H9 (cell line): ENCODE measurements around the gene NKX1-2. TPM values are rescaled to one million over a fixed set of nuclear protein-coding genes. Genes with fewer than 3 reads are reported as not detected.

ENCODE experiments used
- DNase-seq: peaks from one replicate; pipeline ENCODE4 v3.0.0-alpha.2; 2017
- H2AFZ ChIP-seq: one replicate; pipeline ENCODE4 v1.6.1; 2013; ENCODE audit warnings: mild to moderate bottlenecking, low read length, control low read depth, moderate library complexity
- H2AK5ac ChIP-seq: 2 replicates; pipeline ENCODE4 v1.6.1; 2013; ENCODE audit warnings: low read length, control low read depth, mixed read lengths; ENCODE audit not compliant: insufficient read length
- H2BK120ac ChIP-seq: one replicate; pipeline ENCODE4 v1.6.1; 2013; ENCODE audit warnings: low read depth, mild to moderate bottlenecking, low read length, control low read depth, inconsistent platforms; ENCODE audit not compliant: poor library complexity, severe bottlenecking
- H2BK12ac ChIP-seq: 2 replicates; pipeline ENCODE4 v1.6.1; 2013; ENCODE audit warnings: low read length, control low read depth, mixed read lengths, low read depth; ENCODE audit not compliant: insufficient read length
- H2BK15ac ChIP-seq: 2 replicates; pipeline ENCODE4 v1.6.1; 2013; ENCODE audit warnings: low read depth, low read length, control low read depth
- H2BK20ac ChIP-seq: one replicate; pipeline ENCODE4 v1.6.1; 2013; ENCODE audit warnings: low read depth, mild to moderate bottlenecking, low read length, control low read depth, inconsistent platforms; ENCODE audit not compliant: poor library complexity, severe bottlenecking
- H2BK5ac ChIP-seq: 2 replicates; pipeline ENCODE4 v1.6.1; 2013; ENCODE audit warnings: low read length, control low read depth, mixed read lengths; ENCODE audit not compliant: insufficient read length
- H3K14ac ChIP-seq: 2 replicates; pipeline ENCODE4 v1.6.1; 2013; ENCODE audit warnings: low read length, control low read depth; ENCODE audit not compliant: insufficient read depth
- H3K18ac ChIP-seq: 2 replicates; pipeline ENCODE4 v1.6.1; 2013; ENCODE audit warnings: low read depth, mild to moderate bottlenecking, mixed read lengths, low read length, control low read depth; ENCODE audit not compliant: insufficient read length
- H3K23ac ChIP-seq: 2 replicates; pipeline ENCODE4 v1.6.1; 2013; ENCODE audit warnings: low read length, control low read depth, mixed read lengths, low read depth; ENCODE audit not compliant: insufficient read length
- H3K23me2 ChIP-seq: 2 replicates; pipeline ENCODE4 v1.6.1; 2013; ENCODE audit warnings: low read depth, mild to moderate bottlenecking, mixed read lengths, low read length, control low read depth; ENCODE audit not compliant: insufficient read length, poor library complexity, severe bottlenecking
- H3K27ac ChIP-seq: 2 replicates; pipeline ENCODE4 v1.5.1; 2013; ENCODE audit warnings: low read length, control low read depth, mixed read lengths, low read depth; ENCODE audit not compliant: insufficient read length
- H3K27me3 ChIP-seq: 2 replicates; pipeline ENCODE4 v1.6.1; 2013; ENCODE audit warnings: low read length, control low read depth, inconsistent platforms; ENCODE audit not compliant: insufficient read depth
- H3K4ac ChIP-seq: 2 replicates; pipeline ENCODE4 v1.6.1; 2013; ENCODE audit warnings: low read depth, mild to moderate bottlenecking, control low read depth, inconsistent platforms, low read length, moderate library complexity
- H3K4me1 ChIP-seq: 2 replicates; pipeline ENCODE4 v1.6.1; 2013; ENCODE audit warnings: low read length, control low read depth, inconsistent platforms; ENCODE audit not compliant: insufficient read depth
- H3K4me2 ChIP-seq: 2 replicates; pipeline ENCODE4 v1.6.1; 2013; ENCODE audit warnings: low read length, control low read depth, mixed read lengths; ENCODE audit not compliant: insufficient read length, insufficient read depth
- H3K56ac ChIP-seq: 2 replicates; pipeline ENCODE4 v1.6.1; 2013; ENCODE audit warnings: low read depth, mild to moderate bottlenecking, mixed read lengths, low read length, control low read depth; ENCODE audit not compliant: insufficient read length
- H3K79me1 ChIP-seq: 2 replicates; pipeline ENCODE4 v1.6.1; 2013; ENCODE audit warnings: low read depth, mild to moderate bottlenecking, moderate library complexity, low read length, control low read depth, inconsistent platforms; ENCODE audit not compliant: insufficient read depth, poor library complexity, severe bottlenecking
- H3K79me2 ChIP-seq: 2 replicates; pipeline ENCODE4 v1.6.1; 2013; ENCODE audit warnings: low read length, control low read depth, inconsistent platforms; ENCODE audit not compliant: insufficient read depth
- H3K9ac ChIP-seq: 2 replicates; pipeline ENCODE4 v1.6.1; 2013; ENCODE audit warnings: low read length, control low read depth, mixed read lengths; ENCODE audit not compliant: insufficient read length; ENCODE audit errors: extremely low read depth
- H3K9me3 ChIP-seq: one replicate; pipeline ENCODE4 v1.6.1; 2013; ENCODE audit warnings: low read depth, low read length, inconsistent platforms; ENCODE audit not compliant: control insufficient read depth
- H3T11ph ChIP-seq: one replicate; pipeline ENCODE4 v1.6.1; 2013; ENCODE audit warnings: mild to moderate bottlenecking, low read length, control low read depth, inconsistent platforms
- H4K20me1 ChIP-seq: one replicate; pipeline ENCODE4 v1.6.1; 2013; ENCODE audit not compliant: control insufficient read depth, insufficient read length, insufficient read depth
- H4K5ac ChIP-seq: 2 replicates; pipeline ENCODE4 v1.6.1; 2013; ENCODE audit warnings: low read depth, mild to moderate bottlenecking, mixed read lengths, low read length, control low read depth; ENCODE audit not compliant: insufficient read length
- H4K8ac ChIP-seq: replicated peaks from 2 replicates; pipeline ENCODE4 v1.6.1; 2013; ENCODE audit warnings: low read length, control low read depth, mixed read lengths, low read depth; ENCODE audit not compliant: insufficient read length
- H4K91ac ChIP-seq: 2 replicates; pipeline ENCODE4 v1.6.1; 2013; ENCODE audit warnings: low read depth, mild to moderate bottlenecking, moderate library complexity, mixed read lengths, low read length, control low read depth; ENCODE audit not compliant: insufficient read length
- H3K27ac Mint-ChIP-seq, 3 experiments: 2 replicates in 2 of 3; 3 replicates in 1 of 3; pipeline ENCODE4 v1.8.0; 2020 to 2021; ENCODE audit warnings: mixed read lengths in 3 of 3, mild to moderate bottlenecking in 1 of 3, moderate library complexity in 1 of 3
- H3K27me3 Mint-ChIP-seq: 2 replicates; pipeline ENCODE4 v1.8.0; 2021; ENCODE audit warnings: low read depth, mild to moderate bottlenecking, moderate library complexity, mixed read lengths
- H3K36me3 Mint-ChIP-seq, 3 experiments: 2 replicates in 2 of 3; 3 replicates in 1 of 3; pipeline ENCODE4 v1.8.0; 2020 to 2021; ENCODE audit warnings: low read depth in 3 of 3, mixed read lengths in 3 of 3; ENCODE audit not compliant: insufficient read depth in 1 of 3
- H3K4me1 Mint-ChIP-seq, 2 experiments: 2 replicates each; pipeline ENCODE4 v1.8.0; 2020; ENCODE audit warnings: mixed read lengths in 2 of 2
- H3K4me3 Mint-ChIP-seq, 2 experiments: 2 replicates in 1 of 2; 3 replicates in 1 of 2; pipeline ENCODE4 v1.8.0; 2020 to 2021; ENCODE audit warnings: mild to moderate bottlenecking in 2 of 2, mixed read lengths in 2 of 2, moderate library complexity in 1 of 2
- H3K9me3 Mint-ChIP-seq, 2 experiments: 2 replicates in 1 of 2; 3 replicates in 1 of 2; pipeline ENCODE4 v1.8.0; 2020; ENCODE audit warnings: mild to moderate bottlenecking in 2 of 2, mixed read lengths in 2 of 2, moderate library complexity in 1 of 2
- WGBS: extraction: QIAGEN DNeasy Blood & Tissue Kit; methylation state at CpG from one replicate; pipeline ENCODE4 v1.1.7; 2013; ENCODE audit warnings: missing lambda C conversion rate, low lambda C conversion rate, mixed read lengths; ENCODE audit not compliant: insufficient read length; ENCODE audit errors: extremely low coverage; 5-methylcytosine and 5-hydroxymethylcytosine counted together
- total RNA-seq: library from RNA; stranded (reverse); gene quantifications from 2 replicates; pipeline ENCODE4 v1.2.1, GENCODE V29; 2021
- TF ChIP-seq, protein P1 (sequence below): fragments of 200-600 bp; sonication (generic); conservative IDR thresholded peaks from 3 replicates; pipeline ENCODE4 v1.8.0; 2021; ENCODE audit warnings: antibody characterized with exemption, mild to moderate bottlenecking

The NKX1-2 gene
- total RNA-seq, 1 experiment from 2014 or later: 15.3 TPM

DNA sequence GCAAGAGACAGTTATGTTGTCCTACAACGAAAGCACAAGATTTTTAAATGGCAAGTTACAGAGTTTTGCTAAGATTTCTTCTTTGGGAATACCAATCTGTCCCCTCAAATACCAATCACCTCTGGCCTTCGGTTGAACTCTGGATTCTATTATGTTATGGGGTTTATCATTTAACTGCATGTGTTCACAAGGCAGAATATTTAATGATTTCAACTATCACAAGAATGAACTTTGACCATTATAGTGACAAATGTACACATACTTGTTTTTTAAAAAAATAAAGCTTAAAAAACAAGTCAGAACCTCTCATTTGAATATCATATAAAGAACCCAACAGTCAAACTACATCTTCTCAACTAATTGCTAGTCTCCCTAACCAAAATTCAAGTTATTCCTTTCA is 42.4 kb downstream of the NKX1-2 start:
- Mint-ChIP-seq H3K9me3 (no peaks in the 10 kb centered on the region), H3K27me3 (no peaks in the 10 kb centered on the region), H3K4me3 (no peak overlapping the region), H3K4me1 (peaks cover 7 to 9% of the 10 kb centered on the region in 2 experiments), H3K36me3 (peaks cover 20 to 51% (median 24%) of the 10 kb centered on the region in 3 experiments; a peak in 6 of 7 replicates), H3K27ac (no peak overlapping the region)
- Histone ChIP-seq H4K20me1 (no peaks in the 10 kb centered on the region), H3T11ph (no peak overlapping the region), H3K79me1 (peaks cover 6% of the 10 kb centered on the region), H3K23ac (no peak overlapping the region), H3K27me3 (no peaks in the 10 kb centered on the region), H4K5ac (no peak overlapping the region), H2BK12ac (no peak overlapping the region), H4K8ac (no peak overlapping the region), H3K56ac (no peak overlapping the region), H3K4ac (no peak overlapping the region), H3K27ac (no peak overlapping the region), H3K4me2 (no peak overlapping the region), H2AFZ (no peak overlapping the region), H3K9ac (no peak overlapping the region), H3K14ac (no peak overlapping the region), H2BK20ac (no peak overlapping the region), H3K4me1 (no peaks in the 10 kb centered on the region), H3K23me2 (no peaks in the 10 kb centered on the region), H2BK5ac (no peak overlapping the region), H2BK120ac (no peak overlapping the region), H2BK15ac (no peak overlapping the region), H3K18ac (no peak overlapping the region), H4K91ac (no peak overlapping the region), H2AK5ac (no peak overlapping the region), H3K9me3 (no peaks in the 10 kb centered on the region), H3K79me2 (peaks cover 1% of the 10 kb centered on the region; the same call in 1 of the 2 replicates)
- TF ChIP-seq, protein P1, sequence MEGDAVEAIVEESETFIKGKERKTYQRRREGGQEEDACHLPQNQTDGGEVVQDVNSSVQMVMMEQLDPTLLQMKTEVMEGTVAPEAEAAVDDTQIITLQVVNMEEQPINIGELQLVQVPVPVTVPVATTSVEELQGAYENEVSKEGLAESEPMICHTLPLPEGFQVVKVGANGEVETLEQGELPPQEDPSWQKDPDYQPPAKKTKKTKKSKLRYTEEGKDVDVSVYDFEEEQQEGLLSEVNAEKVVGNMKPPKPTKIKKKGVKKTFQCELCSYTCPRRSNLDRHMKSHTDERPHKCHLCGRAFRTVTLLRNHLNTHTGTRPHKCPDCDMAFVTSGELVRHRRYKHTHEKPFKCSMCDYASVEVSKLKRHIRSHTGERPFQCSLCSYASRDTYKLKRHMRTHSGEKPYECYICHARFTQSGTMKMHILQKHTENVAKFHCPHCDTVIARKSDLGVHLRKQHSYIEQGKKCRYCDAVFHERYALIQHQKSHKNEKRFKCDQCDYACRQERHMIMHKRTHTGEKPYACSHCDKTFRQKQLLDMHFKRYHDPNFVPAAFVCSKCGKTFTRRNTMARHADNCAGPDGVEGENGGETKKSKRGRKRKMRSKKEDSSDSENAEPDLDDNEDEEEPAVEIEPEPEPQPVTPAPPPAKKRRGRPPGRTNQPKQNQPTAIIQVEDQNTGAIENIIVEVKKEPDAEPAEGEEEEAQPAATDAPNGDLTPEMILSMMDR: no peak
- no CpG with 5 or more reads among the region's 2 CpGs for whole genome bisulfite sequencing
- DNase-seq: no peak
